Breast epithelium (tissue), 4 donors: Measurements from ENCODE around the gene ADARB1. TPM values are rescaled to one million over a fixed set of nuclear protein-coding genes. Genes with fewer than 3 reads are reported as not detected.

Source experiments
- DNase-seq, 2 donors: peaks; one replicate each; pipeline ENCODE4 v3.0.0-alpha.2; 2019; ENCODE audit warnings: low spot score in 2 of 2
- H3K27ac ChIP-seq, 2 donors: fragments of 200-600 bp; sonication (generic) in 1 of 2; one replicate each; pipeline ENCODE4 v1.5.1; 2016 to 2019; ENCODE audit warnings: mild to moderate bottlenecking in 1 of 2
- H3K27me3 ChIP-seq, 2 donors: fragments of 200-600 bp; sonication (generic) in 1 of 2; one replicate each; pipeline versions ENCODE4 v1.5.1 to v1.6.0; 2017 to 2019; ENCODE audit warnings: control low read depth in 1 of 2, mild to moderate bottlenecking in 1 of 2
- H3K36me3 ChIP-seq: fragments of 200-600 bp; one replicate; pipeline ENCODE4 v1.5.1; 2019
- H3K4me1 ChIP-seq, 2 donors: fragments of 200-600 bp; sonication (generic); one replicate each; pipeline ENCODE4 v1.5.1; 2016 to 2019; ENCODE audit warnings: control low read depth in 1 of 2
- H3K4me3 ChIP-seq, 3 donors: fragments of 200-600 bp; sonication (generic); 1 replicate in 2 of 3; 2 replicates in 1 of 3; pipeline ENCODE4 v1.5.1; 2016 to 2019; ENCODE audit warnings: mild to moderate bottlenecking in 3 of 3, moderate library complexity in 2 of 3
- H3K9me3 ChIP-seq, 2 donors: fragments of 200-600 bp; sonication (generic) in 1 of 2; one replicate each; pipeline ENCODE4 v1.5.1; 2016 to 2019; ENCODE audit warnings: control low read depth in 1 of 2
- POLR2A ChIP-seq: fragments of 450-650 bp; IDR thresholded peaks from one replicate; pipeline ENCODE4 v1.6.1; 2016; ENCODE audit warnings: antibody characterized with exemption, mild to moderate bottlenecking, moderate library complexity
- POLR2AphosphoS5 ChIP-seq, 3 donors: sonication (generic); formaldehyde crosslinking; IDR thresholded peaks; one replicate each; pipeline ENCODE4 v1.6.1; 2017; ENCODE audit warnings: antibody characterized with exemption in 3 of 3
- intact Hi-C: fragments of 100-400 bp; cut with DNase I; formaldehyde crosslinking; loops from one replicate; pipeline ENCODE4 v1.15.1; 2023; ENCODE audit warnings: low total_unique reads
- total RNA-seq, 3 donors: library from RNA; depleted of rRNA; stranded (reverse); fragments of >200 nt; gene quantifications; one replicate each; pipeline ENCODE4 v1.1.0, GENCODE V29; 2016
- TF ChIP-seq, protein P1 (sequence below), 3 donors: fragments of 450-650 bp; IDR thresholded peaks; one replicate each; pipeline ENCODE4 v1.5.1; 2016 to 2017; ENCODE audit warnings: antibody characterized with exemption in 3 of 3, mild to moderate bottlenecking in 3 of 3, moderate library complexity in 3 of 3

The ADARB1 gene
- total RNA-seq, 3 donors from 2014 or later = 19.9 to 21.3 (median 20.0) TPM

DNA sequence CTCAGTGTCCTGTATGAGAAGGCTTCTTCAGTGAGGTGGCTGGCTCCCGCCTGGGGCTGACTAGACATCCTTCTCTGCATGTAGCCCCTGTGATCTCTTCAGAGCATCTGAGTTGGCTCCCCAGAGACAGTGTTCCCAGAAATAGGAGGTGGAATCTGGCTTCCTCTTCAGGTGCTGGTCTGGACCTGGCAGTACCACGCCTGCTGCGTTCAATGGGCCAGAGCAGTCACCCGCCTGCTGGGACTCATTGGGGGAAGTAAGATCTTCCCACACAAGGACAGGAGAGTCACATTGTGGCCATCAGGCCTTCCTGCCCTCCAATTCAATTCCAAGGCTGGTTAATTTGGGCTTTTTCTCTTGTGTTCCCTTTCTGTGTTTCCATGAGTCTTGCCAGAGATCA, 51.0 kb downstream of the ADARB1 start:
- H3K27me3 ChIP-seq = no peaks in the 10 kb centered on the region
- intact Hi-C loops = no loop called here
- no peak for DNase-seq
- no peak for TF ChIP-seq POLR2A
- TF ChIP-seq, protein P1, sequence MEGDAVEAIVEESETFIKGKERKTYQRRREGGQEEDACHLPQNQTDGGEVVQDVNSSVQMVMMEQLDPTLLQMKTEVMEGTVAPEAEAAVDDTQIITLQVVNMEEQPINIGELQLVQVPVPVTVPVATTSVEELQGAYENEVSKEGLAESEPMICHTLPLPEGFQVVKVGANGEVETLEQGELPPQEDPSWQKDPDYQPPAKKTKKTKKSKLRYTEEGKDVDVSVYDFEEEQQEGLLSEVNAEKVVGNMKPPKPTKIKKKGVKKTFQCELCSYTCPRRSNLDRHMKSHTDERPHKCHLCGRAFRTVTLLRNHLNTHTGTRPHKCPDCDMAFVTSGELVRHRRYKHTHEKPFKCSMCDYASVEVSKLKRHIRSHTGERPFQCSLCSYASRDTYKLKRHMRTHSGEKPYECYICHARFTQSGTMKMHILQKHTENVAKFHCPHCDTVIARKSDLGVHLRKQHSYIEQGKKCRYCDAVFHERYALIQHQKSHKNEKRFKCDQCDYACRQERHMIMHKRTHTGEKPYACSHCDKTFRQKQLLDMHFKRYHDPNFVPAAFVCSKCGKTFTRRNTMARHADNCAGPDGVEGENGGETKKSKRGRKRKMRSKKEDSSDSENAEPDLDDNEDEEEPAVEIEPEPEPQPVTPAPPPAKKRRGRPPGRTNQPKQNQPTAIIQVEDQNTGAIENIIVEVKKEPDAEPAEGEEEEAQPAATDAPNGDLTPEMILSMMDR (IDR thresholded peaks at IDR 0.05) = no peak
- no peak for TF ChIP-seq POLR2AphosphoS5 (IDR thresholded peaks at IDR 0.05)
- H3K9me3 ChIP-seq = no peaks in the 10 kb centered on the region
- no peak overlapping the region for H3K4me3 ChIP-seq
- no peaks in the 10 kb centered on the region for H3K36me3 ChIP-seq
- no peak overlapping the region for H3K27ac ChIP-seq
- H3K4me1 ChIP-seq = no peaks in the 10 kb centered on the region

DNA sequence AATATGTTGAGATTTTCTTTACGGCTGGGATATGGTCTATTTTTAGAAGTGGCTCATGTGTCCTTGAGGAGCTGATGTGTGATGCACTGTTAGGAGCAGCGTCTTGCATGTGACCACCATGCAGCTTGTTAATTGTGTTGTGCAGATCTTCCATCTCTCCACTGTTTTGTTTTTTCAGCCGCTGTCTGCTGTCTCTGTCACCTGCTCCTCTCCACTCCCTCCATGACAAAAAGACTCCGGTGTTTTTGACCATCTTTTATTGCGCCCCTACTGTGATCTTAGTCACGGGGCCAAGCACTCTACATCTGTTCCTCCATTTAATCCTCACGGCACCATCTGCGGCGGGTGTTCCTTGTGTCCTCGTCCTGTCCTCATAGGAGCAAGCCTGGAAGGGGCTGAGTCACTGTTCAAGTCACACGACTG, 51.8 kb downstream of the ADARB1 start:
- DNase-seq = no peak
- intact Hi-C loops = no loop called here
- H3K36me3 ChIP-seq = no peaks in the 10 kb centered on the region
- no peaks in the 10 kb centered on the region for H3K9me3 ChIP-seq
- no peak overlapping the region for H3K27ac ChIP-seq
- H3K4me3 ChIP-seq = no peak overlapping the region
- TF ChIP-seq POLR2AphosphoS5 (IDR thresholded peaks at IDR 0.05) (no peak), POLR2A (no peak)
- TF ChIP-seq, protein P1 (IDR thresholded peaks at IDR 0.05) = no peak
- no peaks in the 10 kb centered on the region for H3K4me1 ChIP-seq
- H3K27me3 ChIP-seq = no peaks in the 10 kb centered on the region

DNA sequence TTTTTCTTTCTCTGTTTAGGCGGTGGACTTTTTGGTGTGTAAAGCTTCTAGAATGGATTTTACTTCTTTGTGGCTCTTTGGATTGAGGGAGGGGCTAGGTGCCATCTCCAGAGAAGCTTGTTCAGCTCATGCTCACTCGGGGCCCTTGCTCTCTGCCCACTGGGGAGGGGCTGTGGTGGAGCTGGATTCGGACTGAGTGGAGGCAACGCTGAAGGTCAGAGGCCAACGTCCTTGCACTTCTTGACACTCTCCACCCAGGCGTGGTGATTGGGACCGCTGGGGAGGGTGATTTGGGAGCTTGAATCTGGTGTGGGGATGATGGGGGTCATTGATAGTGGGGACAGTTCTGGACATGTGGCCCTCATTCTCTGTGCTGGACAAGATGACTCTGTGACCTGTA, 52.6 kb downstream of the ADARB1 start:
- intact Hi-C loops = no loop called here
- Histone ChIP-seq H3K4me1 (no peaks in the 10 kb centered on the region), H3K27me3 (no peaks in the 10 kb centered on the region), H3K9me3 (no peaks in the 10 kb centered on the region), H3K36me3 (no peaks in the 10 kb centered on the region), H3K27ac (no peak overlapping the region), H3K4me3 (no peak overlapping the region)
- TF ChIP-seq POLR2AphosphoS5 (IDR thresholded peaks at IDR 0.05) = no peak
- DNase-seq = no peak

DNA sequence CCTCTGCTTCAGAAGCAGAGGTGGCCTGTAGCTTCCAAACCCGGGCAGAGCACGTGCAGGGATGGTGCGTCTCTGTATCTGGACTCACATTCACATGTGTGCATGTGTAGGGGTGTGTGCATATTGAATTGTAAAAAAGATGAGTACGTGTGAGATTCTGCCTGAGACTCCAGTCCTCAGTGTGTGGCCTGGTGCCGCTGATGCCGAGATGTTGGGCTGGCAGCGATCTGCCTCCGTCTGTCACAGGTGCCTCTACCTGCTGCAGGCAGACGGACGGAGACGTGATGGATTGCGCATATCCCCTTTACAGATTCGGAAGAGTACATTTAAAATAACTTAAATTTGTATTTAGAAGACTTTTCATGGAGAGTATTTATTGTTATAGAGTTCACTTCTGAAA, 53.6 kb downstream of the ADARB1 start:
- Histone ChIP-seq H3K27ac (no peak overlapping the region), H3K36me3 (no peaks in the 10 kb centered on the region), H3K27me3 (no peaks in the 10 kb centered on the region), H3K4me3 (no peak overlapping the region), H3K4me1 (no peaks in the 10 kb centered on the region), H3K9me3 (no peaks in the 10 kb centered on the region)
- intact Hi-C loops = no loop called here
- TF ChIP-seq, protein P1 (IDR thresholded peaks at IDR 0.05) = no peak
- no peak for TF ChIP-seq POLR2AphosphoS5 (IDR thresholded peaks at IDR 0.05)
- TF ChIP-seq POLR2A = no peak
- no peak for DNase-seq

DNA sequence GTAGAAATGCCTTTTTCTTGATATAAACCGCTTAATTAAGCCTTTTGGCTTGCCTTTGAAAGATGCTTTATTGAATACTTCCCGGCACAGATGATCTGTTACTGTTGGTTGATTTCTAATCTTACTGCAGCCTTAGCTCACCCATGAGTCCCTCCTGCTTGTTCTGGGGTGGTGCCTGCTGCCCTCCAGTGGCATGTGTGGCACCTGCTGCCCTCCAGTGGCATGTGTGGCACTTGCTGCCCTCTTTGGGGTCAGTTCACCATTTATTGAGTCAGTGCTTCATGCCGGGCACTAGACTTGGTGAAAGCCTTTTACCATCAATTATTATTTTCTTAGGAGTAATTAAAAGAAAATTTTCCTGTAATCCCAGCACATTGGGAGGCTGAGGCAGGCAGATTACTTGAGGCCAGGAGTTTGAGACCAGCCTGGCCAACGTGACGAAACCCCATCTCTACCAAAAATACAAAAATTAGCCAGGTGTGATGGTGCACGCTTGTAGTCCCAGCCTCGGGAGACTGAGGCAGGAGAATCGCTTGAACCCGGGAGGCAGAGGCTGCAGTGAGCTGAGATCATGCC, 54.3 kb downstream of the ADARB1 start:
- Histone ChIP-seq H3K9me3 (no peaks in the 10 kb centered on the region), H3K4me3 (no peak overlapping the region), H3K27me3 (no peaks in the 10 kb centered on the region), H3K27ac (peak overlapping the region in 1 of 2 donors; percentile 88), H3K4me1 (no peaks in the 10 kb centered on the region), H3K36me3 (no peaks in the 10 kb centered on the region)
- no peak for TF ChIP-seq POLR2A
- TF ChIP-seq, protein P1 (IDR thresholded peaks at IDR 0.05) = peak; percentile 52 to 91 (median 88)
- DNase-seq = peak; percentile 70 to 72
- intact Hi-C loops = no loop called here
